Measurements from ENCODE around the gene CCDC88A.

CCDC88A gene

GRCh38 chr2:55365303-55365702 is 54.4 kb downstream of the CCDC88A start:
- H3K4me3 ChIP-seq (ENCODE audit: low read depth, low read length) = no peak overlapping the region
- no peak for TF ChIP-seq CTCF (IDR thresholded peaks at IDR 0.05; ENCODE audit: insufficient read depth, low read length, missing control alignments)
- ChIA-PET POLR2A (no interaction called here), CTCF (interaction anchor here (1.1 kb wide), 1 partner anchor 21 kb away, joined by 4 read pairs; no protein-coding TSS in a partner anchor)
- DNase-seq (ENCODE audit: low read depth, low spot score) = no peak

- ChIA-PET CTCF (interaction anchor here (0.8 to 1.1 kb wide), 2 partner anchors 20 to 67 kb away, joined by 3 to 4 read pairs; no protein-coding TSS in a partner anchor), POLR2A (interaction anchor here (1.2 kb wide), 1 partner anchor 55 kb away, joined by 3 read pairs; no protein-coding TSS in a partner anchor)
- DNase-seq (ENCODE audit: low read depth, low spot score) = peak; percentile 93
Measured at GRCh38 chr2:55364189-55365055, 55.2 kb downstream of the CCDC88A start.

GRCh38 chr2:55363636-55364035 is 56.0 kb downstream of the CCDC88A start:
- no peak for TF ChIP-seq CTCF (IDR thresholded peaks at IDR 0.05; ENCODE audit: insufficient read depth, low read length, missing control alignments)
- CTCF ChIA-PET = no interaction called here
- H3K4me3 ChIP-seq (ENCODE audit: low read depth, low read length) = no peak overlapping the region
- no peak for DNase-seq (ENCODE audit: low read depth, low spot score)
- POLR2A ChIA-PET = no interaction called here

More at GRCh38 chr2:55364189-55365055, 55.2 kb downstream of the CCDC88A start:
- no peak for TF ChIP-seq CTCF (IDR thresholded peaks at IDR 0.05; ENCODE audit: insufficient read depth, low read length, missing control alignments)
- H3K4me3 ChIP-seq (ENCODE audit: low read depth, low read length) = no peak overlapping the region

- no peak overlapping the region for H3K4me3 ChIP-seq (ENCODE audit: low read depth, low read length)
- CTCF ChIA-PET = no interaction called here
- POLR2A ChIA-PET = no interaction called here
- TF ChIP-seq CTCF (IDR thresholded peaks at IDR 0.05; ENCODE audit: insufficient read depth, low read length, missing control alignments) = no peak
- no peak for DNase-seq (ENCODE audit: low read depth, low spot score)
Measured at GRCh38 chr2:55361465-55362189, 58.0 kb downstream of the CCDC88A start.

GRCh38 chr2:55358451-55358850 is 61.2 kb downstream of the CCDC88A start:
- no peak for TF ChIP-seq CTCF (IDR thresholded peaks at IDR 0.05; ENCODE audit: insufficient read depth, low read length, missing control alignments)
- CTCF ChIA-PET = no interaction called here
- DNase-seq (ENCODE audit: low read depth, low spot score) = no peak
- H3K4me3 ChIP-seq (ENCODE audit: low read depth, low read length) = no peak overlapping the region
- POLR2A ChIA-PET = no interaction called here

- ChIA-PET POLR2A (no interaction called here), CTCF (no interaction called here)
- no peak overlapping the region for H3K4me3 ChIP-seq (ENCODE audit: low read depth, low read length)
- DNase-seq (ENCODE audit: low read depth, low spot score) = peak; percentile 38
- no peak for TF ChIP-seq CTCF (IDR thresholded peaks at IDR 0.05; ENCODE audit: insufficient read depth, low read length, missing control alignments)
Measured at GRCh38 chr2:55357927-55358326, 61.7 kb downstream of the CCDC88A start.

All from AG04449 (cell line).